Prostate gland (tissue), 2 donors: ENCODE measurements around the gene BRD1. TPM values are rescaled to one million over a fixed set of nuclear protein-coding genes. Genes with fewer than 3 reads are reported as not detected.

Experiments used
- DNase-seq: peaks from one replicate; pipeline ENCODE4 v3.0.0-alpha.2; 2019; ENCODE audit warnings: low spot score
- H3K27ac ChIP-seq, 2 donors: fragments of 200-600 bp; sonication (generic); 2 replicates each; pipeline ENCODE4 v1.5.1; 2017 to 2019
- H3K27me3 ChIP-seq: fragments of 200-600 bp; sonication (generic); replicated peaks from 2 replicates; pipeline ENCODE4 v1.5.1; 2019; ENCODE audit not compliant: insufficient read depth
- H3K36me3 ChIP-seq, 2 donors: fragments of 200-600 bp; sonication (generic); 1 replicate in 1 of 2; 2 replicates in 1 of 2; pipeline versions ENCODE4 v1.5.1 to v1.8.1; 2017 to 2019
- H3K4me1 ChIP-seq: fragments of 200-600 bp; sonication (generic); replicated peaks from 2 replicates; pipeline ENCODE4 v1.5.1; 2019
- H3K4me3 ChIP-seq, 2 donors: fragments of 200-600 bp; sonication (generic); 2 replicates each; pipeline ENCODE4 v1.5.1; 2017 to 2019
- H3K9me3 ChIP-seq: fragments of 200-600 bp; sonication (generic); 2 replicates; pipeline ENCODE4 v1.5.1; 2017
- POLR2A ChIP-seq: fragments of 450-650 bp; IDR thresholded peaks from one replicate; pipeline ENCODE4 v1.6.1; 2016; ENCODE audit warnings: antibody characterized with exemption, mild to moderate bottlenecking
- POLR2AphosphoS5 ChIP-seq: sonication (generic); formaldehyde crosslinking; IDR thresholded peaks from one replicate; pipeline ENCODE4 v1.6.1; 2017; ENCODE audit warnings: antibody characterized with exemption
- WGBS: methylation state at CpG from one replicate; pipeline ENCODE4 v1.1.5; 2018; 5-methylcytosine and 5-hydroxymethylcytosine counted together
- intact Hi-C: fragments of 100-400 bp; cut with DNase I; formaldehyde crosslinking; loops from one replicate; pipeline ENCODE4 v1.14.2; 2022
- small RNA-seq, 2 donors: library from RNA; depleted of rRNA; stranded (forward); fragments of <200 nt; gene quantifications; one replicate each; pipeline ENCODE3, GENCODE V24; 2016
- total RNA-seq, 2 donors: library from RNA; depleted of rRNA; stranded (reverse); fragments of >200 nt; gene quantifications; one replicate each; pipeline ENCODE4 v1.1.0, GENCODE V29; 2016
- TF ChIP-seq, protein P1 (sequence below), 4 experiments: fragments of 200-600 bp in 2 of 4; fragments of 450-650 bp in 2 of 4; sonication (generic) in 2 of 4; IDR thresholded peaks; 1 replicate in 3 of 4; 2 replicates in 1 of 4; pipeline ENCODE4 v1.5.1; 2016 to 2019; ENCODE audit warnings: antibody characterized with exemption in 4 of 4, mild to moderate bottlenecking in 2 of 4, moderate library complexity in 2 of 4

BRD1 gene
- total RNA-seq, 2 donors from 2014 or later, result 40.3 to 74.2 TPM

DNA sequence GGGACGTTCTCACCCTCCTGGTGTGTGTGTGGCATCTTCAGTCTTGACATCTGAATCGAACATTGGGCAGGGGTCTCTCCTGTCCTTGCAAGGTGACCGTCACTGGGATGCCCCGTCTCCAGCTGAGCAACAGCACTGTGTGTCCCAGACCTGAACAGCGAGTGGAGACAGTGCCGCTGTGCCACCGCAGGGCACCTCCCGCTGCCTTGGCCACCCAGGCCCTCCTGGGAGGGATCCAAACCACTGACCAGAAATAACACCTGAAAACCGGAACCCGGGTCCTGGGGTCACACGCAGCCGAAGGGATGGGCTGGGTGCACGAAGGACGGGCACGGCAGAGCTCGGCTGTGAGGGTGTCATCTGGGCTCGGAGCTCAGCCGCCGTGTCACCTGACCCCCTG lies 102.2 kb downstream of the BRD1 start:
- Histone ChIP-seq H3K36me3 (no peaks in the 10 kb centered on the region), H3K27ac (no peak overlapping the region), H3K9me3 (no peaks in the 10 kb centered on the region), H3K27me3 (peaks cover 9% of the 10 kb centered on the region), H3K4me3 (no peak overlapping the region), H3K4me1 (no peaks in the 10 kb centered on the region)
- no peak for DNase-seq
- intact Hi-C loops, result no loop called here
- WGBS, result 84% methylated on average over 17 of the region's 19 CpGs
- TF ChIP-seq POLR2A (no peak), POLR2AphosphoS5 (no peak)
- TF ChIP-seq, protein P1, sequence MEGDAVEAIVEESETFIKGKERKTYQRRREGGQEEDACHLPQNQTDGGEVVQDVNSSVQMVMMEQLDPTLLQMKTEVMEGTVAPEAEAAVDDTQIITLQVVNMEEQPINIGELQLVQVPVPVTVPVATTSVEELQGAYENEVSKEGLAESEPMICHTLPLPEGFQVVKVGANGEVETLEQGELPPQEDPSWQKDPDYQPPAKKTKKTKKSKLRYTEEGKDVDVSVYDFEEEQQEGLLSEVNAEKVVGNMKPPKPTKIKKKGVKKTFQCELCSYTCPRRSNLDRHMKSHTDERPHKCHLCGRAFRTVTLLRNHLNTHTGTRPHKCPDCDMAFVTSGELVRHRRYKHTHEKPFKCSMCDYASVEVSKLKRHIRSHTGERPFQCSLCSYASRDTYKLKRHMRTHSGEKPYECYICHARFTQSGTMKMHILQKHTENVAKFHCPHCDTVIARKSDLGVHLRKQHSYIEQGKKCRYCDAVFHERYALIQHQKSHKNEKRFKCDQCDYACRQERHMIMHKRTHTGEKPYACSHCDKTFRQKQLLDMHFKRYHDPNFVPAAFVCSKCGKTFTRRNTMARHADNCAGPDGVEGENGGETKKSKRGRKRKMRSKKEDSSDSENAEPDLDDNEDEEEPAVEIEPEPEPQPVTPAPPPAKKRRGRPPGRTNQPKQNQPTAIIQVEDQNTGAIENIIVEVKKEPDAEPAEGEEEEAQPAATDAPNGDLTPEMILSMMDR (IDR thresholded peaks at IDR 0.05), result no peak

DNA sequence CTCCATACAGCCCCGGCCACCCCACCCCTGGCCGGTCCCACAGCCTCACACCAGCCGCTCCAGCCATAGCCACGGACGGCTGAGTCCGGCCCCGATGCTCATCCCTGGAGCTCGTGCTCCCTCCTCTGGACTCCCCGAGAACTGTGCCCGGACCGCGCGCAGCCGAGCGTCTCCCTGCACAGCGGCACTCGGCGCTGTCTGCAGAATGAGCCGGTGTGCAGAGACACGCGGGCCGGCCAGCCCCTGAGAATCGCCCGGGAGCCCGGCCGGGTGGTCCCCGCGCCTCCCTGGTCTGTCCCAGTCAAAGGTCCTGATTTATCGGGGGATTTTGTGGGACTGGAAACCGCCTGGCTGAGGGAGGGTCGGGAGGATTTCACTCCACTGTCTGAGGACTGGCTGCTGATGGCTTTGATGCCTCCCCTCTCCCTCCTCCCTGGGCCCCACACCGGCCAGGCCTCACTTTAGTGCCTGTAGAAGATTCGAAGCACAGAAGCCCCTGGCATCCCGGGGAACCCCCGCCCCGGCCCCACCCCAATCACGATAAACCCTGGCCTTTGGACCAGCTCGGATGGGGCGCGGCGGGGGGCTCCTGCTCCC lies 102.7 kb downstream of the BRD1 start:
- 12% methylated on average over 18 of the region's 41 CpGs for WGBS
- no peak overlapping the region for H3K27ac ChIP-seq
- no peaks in the 10 kb centered on the region for H3K9me3 ChIP-seq
- intact Hi-C loops, result no loop called here
- no peaks in the 10 kb centered on the region for H3K4me1 ChIP-seq
- peaks cover 9% of the 10 kb centered on the region for H3K27me3 ChIP-seq
- TF ChIP-seq, protein P1 (IDR thresholded peaks at IDR 0.05), result peak in 3 of 4 experiments; percentile 26 to 62 (median 57)
- TF ChIP-seq POLR2A (no peak), POLR2AphosphoS5 (no peak)
- peak overlapping the region in 1 of 2 donors; percentile 7 for H3K4me3 ChIP-seq
- peak; percentile 31 for DNase-seq
- H3K36me3 ChIP-seq, result no peaks in the 10 kb centered on the region

DNA sequence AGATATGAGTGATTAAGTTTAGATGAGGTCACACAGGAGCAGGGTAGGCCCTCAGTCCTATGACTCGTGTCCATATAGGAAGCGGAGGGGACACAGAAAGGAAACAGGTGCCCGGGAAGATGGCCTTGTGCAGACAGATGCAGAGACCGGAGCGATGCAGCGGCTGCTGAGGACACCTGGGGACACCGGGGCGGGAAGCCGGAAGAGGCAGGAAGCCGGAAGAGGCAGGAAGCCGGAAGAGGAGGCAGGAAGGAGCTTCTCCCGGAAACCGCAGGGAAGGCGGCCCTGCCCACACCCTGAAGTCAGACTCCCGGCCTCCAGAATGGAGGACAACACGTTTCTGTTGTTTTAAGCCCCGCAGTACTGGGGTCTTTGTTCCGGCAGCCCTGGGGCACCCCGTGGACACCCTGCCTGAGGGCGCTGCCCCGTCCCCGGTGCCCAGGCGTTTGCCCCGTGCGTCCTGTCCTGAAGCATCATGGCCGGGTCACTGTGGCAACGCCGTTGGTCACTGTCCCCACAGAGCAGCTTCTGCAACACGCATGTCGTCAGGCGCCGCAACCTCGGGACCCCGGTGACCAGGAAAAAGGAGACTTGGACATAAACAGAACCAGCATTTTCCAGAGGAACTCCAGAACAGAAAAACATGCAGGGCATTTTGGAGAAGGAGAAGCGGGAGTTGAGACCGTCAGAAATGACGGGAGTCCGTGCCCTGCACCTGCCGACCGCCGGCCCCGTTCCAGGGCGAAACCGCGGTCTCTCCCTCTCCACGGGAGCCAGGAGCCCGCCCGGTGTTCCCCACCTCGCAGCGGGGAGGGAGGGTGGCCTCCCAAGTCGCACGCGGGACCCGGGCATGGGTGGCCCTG lies 103.4 kb downstream of the BRD1 start:
- Histone ChIP-seq H3K9me3 (no peaks in the 10 kb centered on the region), H3K36me3 (no peaks in the 10 kb centered on the region), H3K4me3 (peak overlapping the region in 1 of 2 donors; percentile 7), H3K27ac (no peak overlapping the region), H3K27me3 (peaks cover 9% of the 10 kb centered on the region), H3K4me1 (no peaks in the 10 kb centered on the region)
- no peak for DNase-seq
- intact Hi-C loops, result no loop called here
- TF ChIP-seq POLR2AphosphoS5 (no peak), POLR2A (no peak)
- TF ChIP-seq, protein P1 (IDR thresholded peaks at IDR 0.05), result no peak
- 55% methylated on average over 48 of the region's 54 CpGs for WGBS

DNA sequence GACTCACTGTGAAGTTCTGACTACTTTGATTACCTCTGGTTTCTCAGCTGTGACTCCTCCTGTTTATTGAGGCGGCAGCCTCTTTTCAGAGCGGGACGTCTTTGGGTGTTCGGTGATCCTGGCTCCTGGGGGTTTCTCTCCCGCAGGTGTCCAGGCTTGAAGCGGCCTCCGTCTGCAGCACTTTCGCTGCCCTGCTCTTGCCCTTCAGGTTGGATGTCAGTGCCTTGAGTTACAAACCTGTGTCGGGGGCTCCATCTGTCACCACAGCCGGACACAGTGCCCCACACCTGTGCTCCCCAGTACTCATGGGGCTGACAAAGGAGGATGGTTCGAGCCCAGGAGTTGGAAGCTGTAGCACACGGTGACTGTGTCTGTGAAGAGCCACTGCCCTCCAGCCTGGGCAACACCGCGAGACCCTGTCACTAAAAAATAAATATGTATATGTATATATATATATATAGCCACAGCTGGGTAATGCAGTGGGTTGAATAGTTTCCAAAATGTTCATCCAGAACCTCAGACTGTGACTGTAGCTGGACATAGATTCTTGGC lies 104.1 kb downstream of the BRD1 start:
- Histone ChIP-seq H3K27me3 (peaks cover 9% of the 10 kb centered on the region), H3K4me3 (no peak overlapping the region), H3K4me1 (no peaks in the 10 kb centered on the region), H3K9me3 (no peaks in the 10 kb centered on the region), H3K36me3 (no peaks in the 10 kb centered on the region), H3K27ac (no peak overlapping the region)
- WGBS, result 87% methylated on average over 13 of the region's 14 CpGs
- TF ChIP-seq POLR2A (no peak), POLR2AphosphoS5 (no peak)
- TF ChIP-seq, protein P1 (IDR thresholded peaks at IDR 0.05), result no peak
- DNase-seq, result no peak
- intact Hi-C loops, result no loop called here

Small RNA genes lying within 50 kb of the gene (small RNA-seq; reads per million reads assigned to genes)
- 0 reads per million in 2 donors for gene AL117328.1
- 0 reads per million in 2 donors for gene RF00017

Other genes with a start within 250 kb of the BRD1 start
- 10 to 100 TPM; 10.4 to 11.2 TPM for gene ZBED4, start 26.0 kb upstream of the BRD1 start, total RNA-seq
- 10 to 100 TPM; 26.1 to 33.6 TPM for gene ALG12, start 90.6 kb upstream of the BRD1 start, total RNA-seq
- 10 to 100 TPM; 55.1 to 70.1 TPM for gene CRELD2, start 90.8 kb upstream of the BRD1 start, total RNA-seq
- gene PIM3, start 132.9 kb upstream of the BRD1 start, total RNA-seq, result 100 to 1,000 TPM; 126 to 183 TPM
- under 1 TPM in 1 of 2 donors, not detected in 1; 0.68 TPM for gene IL17REL, start 184.9 kb upstream of the BRD1 start, total RNA-seq
- gene TTLL8, start 230.4 kb upstream of the BRD1 start, total RNA-seq, result under 1 TPM in 1 of 2 donors, not detected in 1; 0.74 TPM